Fibroblast of the aortic adventitia (primary cell): ENCODE measurements around the gene ATP5F1B. TPM values are rescaled to one million over a fixed set of nuclear protein-coding genes. Genes with fewer than 3 reads are reported as not detected.
"Not testable (repeated sequence)": the region's sequence is repeated elsewhere in the genome, so short reads cannot be mapped to it uniquely, and the experiment has no call there.

Experiments used
- DNase-seq: peaks from one replicate; pipeline ENCODE4 v3.0.0-alpha.2; 2010; ENCODE audit warnings: low read depth
- H3K4me3 ChIP-seq: 2 replicates; pipeline ENCODE4 v1.5.1; 2011; ENCODE audit warnings: low read depth, mild to moderate bottlenecking, control low read depth, low read length, moderate library complexity
- CTCF ChIP-seq: IDR thresholded peaks from 2 replicates; pipeline ENCODE4 v1.5.1; 2011; ENCODE audit warnings: mild to moderate bottlenecking, low read length, control low read depth, inconsistent platforms; ENCODE audit not compliant: insufficient read depth
- total RNA-seq: library from RNA; depleted of rRNA; stranded (reverse); fragments of >200 nt; gene quantifications from 2 replicates; pipeline ENCODE4 v1.2.3, GENCODE V29; 2012; ENCODE audit warnings: low replicate concordance

The ATP5F1B gene
- total RNA-seq, 1 donor = 385 TPM

GRCh38 chr12:56670836-56671235 lies 25.1 kb upstream of the ATP5F1B start:
- no peak overlapping the region for H3K4me3 ChIP-seq
- no peak for DNase-seq
- TF ChIP-seq CTCF = no peak

- no peak for DNase-seq
- TF ChIP-seq CTCF = no peak
- H3K4me3 ChIP-seq = no peak overlapping the region
Observed at GRCh38 chr12:56668197-56668457, 22.3 kb upstream of the ATP5F1B start.

- H3K4me3 ChIP-seq = no peak overlapping the region
- no peak for DNase-seq
- no peak for TF ChIP-seq CTCF
Observed at GRCh38 chr12:56661979-56662638, 16.3 kb upstream of the ATP5F1B start.

- no peak for TF ChIP-seq CTCF
- no peak overlapping the region for H3K4me3 ChIP-seq
- no peak for DNase-seq
Observed at GRCh38 chr12:56661560-56661959, 15.8 kb upstream of the ATP5F1B start.

- no peak for TF ChIP-seq CTCF
Observed at GRCh38 chr12:56658921-56659320, 13.1 kb upstream of the ATP5F1B start.

GRCh38 chr12:56657416-56658379 lies 11.9 kb upstream of the ATP5F1B start:
- no peak for DNase-seq
- TF ChIP-seq CTCF = no peak
- H3K4me3 ChIP-seq = no peak overlapping the region

More at GRCh38 chr12:56658921-56659320, 13.1 kb upstream of the ATP5F1B start:
- H3K4me3 ChIP-seq = no peak overlapping the region
- no peak for DNase-seq

- not testable (repeated sequence) for DNase-seq, H3K4me3 ChIP-seq
Observed at GRCh38 chr12:56653781-56654180, 8.0 kb upstream of the ATP5F1B start.

- DNase-seq, H3K4me3 ChIP-seq: not testable (repeated sequence)
Observed at GRCh38 chr12:56648023-56648422, 2.2 kb upstream of the ATP5F1B start.
